Cardiac muscle cell (in vitro differentiated cells and primary cell): ENCODE measurements around the gene RASA3. TPM values are rescaled to one million over a fixed set of nuclear protein-coding genes. Genes with fewer than 3 reads are reported as not detected.

ENCODE experiments used
- DNase-seq, 2 donors: peaks; one replicate each; pipeline versions ENCODE4 v3.0.0 to v3.0.0-alpha.2; 2010 to 2017; ENCODE audit warnings: low read depth in 1 of 2, low spot score in 1 of 2
- H3K27ac ChIP-seq: fragments of 200-600 bp; sonication (generic); 2 replicates; pipeline ENCODE4 v1.5.1; 2016
- H3K27me3 ChIP-seq: fragments of 200-600 bp; sonication (generic); 2 replicates; pipeline ENCODE4 v1.6.0; 2016; ENCODE audit warnings: control low read depth
- H3K36me3 ChIP-seq: fragments of 200-600 bp; sonication (generic); 2 replicates; pipeline ENCODE4 v1.5.1; 2016; ENCODE audit warnings: control low read depth
- H3K4me1 ChIP-seq: fragments of 200-600 bp; sonication (generic); 2 replicates; pipeline ENCODE4 v1.8.1; 2017; ENCODE audit warnings: low read depth, mild to moderate bottlenecking, mixed run types
- H3K4me3 ChIP-seq: fragments of 200-600 bp; sonication (generic); 2 replicates; pipeline ENCODE4 v1.5.1; 2016; ENCODE audit warnings: mild to moderate bottlenecking
- H3K9me3 ChIP-seq: fragments of 200-600 bp; sonication (generic); 2 replicates; pipeline ENCODE4 v1.5.1; 2017; ENCODE audit warnings: low read depth, mild to moderate bottlenecking, control low read depth
- CTCF ChIP-seq: IDR thresholded peaks from 2 replicates; pipeline ENCODE4 v1.5.1; 2012; ENCODE audit warnings: low read depth, mild to moderate bottlenecking, low read length
- polyA plus RNA-seq: library from polyadenylated mRNA; unstranded; fragments of >200 nt; fragmentation: Nextera tagmentation; extraction: Ambion mirVana; gene quantifications from 2 replicates; pipeline ENCODE4 v1.2.1, GENCODE V29; 2016
- total RNA-seq: library from RNA; depleted of rRNA; stranded (reverse); fragments of >200 nt; gene quantifications from 2 replicates; pipeline ENCODE4 v1.2.3, GENCODE V29; 2016

Gene RASA3
- total and polyA plus RNA-seq, 2 experiments from 2014 or later, result 14.0 to 26.0 TPM

- no peaks in the 10 kb centered on the region for H3K36me3 ChIP-seq
- TF ChIP-seq CTCF, result no peak
- H3K27me3 ChIP-seq, result no peaks in the 10 kb centered on the region
- H3K4me1 ChIP-seq, result peaks cover 29% of the 10 kb centered on the region
- H3K4me3 ChIP-seq, result no peak overlapping the region
- DNase-seq, result no peak
- H3K9me3 ChIP-seq, result no peaks in the 10 kb centered on the region
- H3K27ac ChIP-seq, result peak overlapping the region; percentile 85
Measured at GRCh38 chr13:114097893-114098688, 34.3 kb downstream of the RASA3 start.

GRCh38 chr13:114097212-114097892 lies 35.1 kb downstream of the RASA3 start:
- Histone ChIP-seq H3K36me3 (no peaks in the 10 kb centered on the region), H3K27ac (peak overlapping the region; percentile 43), H3K4me3 (no peak overlapping the region), H3K9me3 (no peaks in the 10 kb centered on the region), H3K4me1 (peaks cover 29% of the 10 kb centered on the region), H3K27me3 (no peaks in the 10 kb centered on the region)
- no peak for TF ChIP-seq CTCF
- DNase-seq, result no peak

GRCh38 chr13:114096811-114097211 lies 35.6 kb downstream of the RASA3 start:
- no peak for DNase-seq
- Histone ChIP-seq H3K9me3 (no peaks in the 10 kb centered on the region), H3K27me3 (no peaks in the 10 kb centered on the region), H3K36me3 (no peaks in the 10 kb centered on the region), H3K4me3 (no peak overlapping the region), H3K4me1 (peaks cover 29% of the 10 kb centered on the region), H3K27ac (no peak overlapping the region)
- no peak for TF ChIP-seq CTCF

GRCh38 chr13:114096031-114096485 lies 36.4 kb downstream of the RASA3 start:
- no peaks in the 10 kb centered on the region for H3K9me3 ChIP-seq
- H3K4me3 ChIP-seq, result no peak overlapping the region
- H3K27ac ChIP-seq, result no peak overlapping the region
- H3K27me3 ChIP-seq, result no peaks in the 10 kb centered on the region
- no peaks in the 10 kb centered on the region for H3K36me3 ChIP-seq
- DNase-seq, result no peak
- H3K4me1 ChIP-seq, result peaks cover 29% of the 10 kb centered on the region
- TF ChIP-seq CTCF, result no peak

GRCh38 chr13:114095486-114095885 lies 36.9 kb downstream of the RASA3 start:
- DNase-seq, result no peak
- Histone ChIP-seq H3K36me3 (no peaks in the 10 kb centered on the region), H3K9me3 (no peaks in the 10 kb centered on the region), H3K4me3 (no peak overlapping the region), H3K27ac (no peak overlapping the region), H3K4me1 (peaks cover 24% of the 10 kb centered on the region), H3K27me3 (no peaks in the 10 kb centered on the region)
- TF ChIP-seq CTCF, result no peak
